WTC11 (cell line): ENCODE results near the gene MICAL3.

Source experiments
- NR2C2 ChIP-seq: sonication (generic); formaldehyde crosslinking; IDR thresholded peaks from 2 replicates; pipeline ENCODE4 v1.8.0; 2022; ENCODE audit warnings: mild to moderate bottlenecking, missing genetic modification reagents
- TF ChIP-seq, protein P1 (sequence below): fragments of 200-600 bp; IDR thresholded peaks from 2 replicates; pipeline ENCODE4 v1.8.0; 2022; ENCODE audit warnings: antibody characterized with exemption

DNA sequence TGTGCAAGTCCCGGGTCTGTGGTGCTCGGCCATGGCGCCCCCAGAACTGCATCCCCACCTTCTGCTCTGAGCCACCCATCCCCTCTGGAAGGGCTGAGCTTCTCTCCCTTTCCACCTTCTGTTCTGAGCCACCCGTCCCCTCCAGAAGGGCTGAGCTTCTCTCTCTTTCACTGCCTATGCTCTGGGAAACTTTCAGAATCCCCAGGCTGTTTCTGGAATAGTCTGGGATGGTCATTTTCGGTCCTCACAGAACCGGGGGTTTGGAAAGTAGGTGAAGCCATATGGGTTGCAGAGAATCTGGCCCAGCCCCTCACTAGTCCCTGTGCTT is 246.7 kb downstream of the MICAL3 start:
- TF ChIP-seq, protein P1, sequence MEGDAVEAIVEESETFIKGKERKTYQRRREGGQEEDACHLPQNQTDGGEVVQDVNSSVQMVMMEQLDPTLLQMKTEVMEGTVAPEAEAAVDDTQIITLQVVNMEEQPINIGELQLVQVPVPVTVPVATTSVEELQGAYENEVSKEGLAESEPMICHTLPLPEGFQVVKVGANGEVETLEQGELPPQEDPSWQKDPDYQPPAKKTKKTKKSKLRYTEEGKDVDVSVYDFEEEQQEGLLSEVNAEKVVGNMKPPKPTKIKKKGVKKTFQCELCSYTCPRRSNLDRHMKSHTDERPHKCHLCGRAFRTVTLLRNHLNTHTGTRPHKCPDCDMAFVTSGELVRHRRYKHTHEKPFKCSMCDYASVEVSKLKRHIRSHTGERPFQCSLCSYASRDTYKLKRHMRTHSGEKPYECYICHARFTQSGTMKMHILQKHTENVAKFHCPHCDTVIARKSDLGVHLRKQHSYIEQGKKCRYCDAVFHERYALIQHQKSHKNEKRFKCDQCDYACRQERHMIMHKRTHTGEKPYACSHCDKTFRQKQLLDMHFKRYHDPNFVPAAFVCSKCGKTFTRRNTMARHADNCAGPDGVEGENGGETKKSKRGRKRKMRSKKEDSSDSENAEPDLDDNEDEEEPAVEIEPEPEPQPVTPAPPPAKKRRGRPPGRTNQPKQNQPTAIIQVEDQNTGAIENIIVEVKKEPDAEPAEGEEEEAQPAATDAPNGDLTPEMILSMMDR, result no peak
- TF ChIP-seq NR2C2 (CRISPR knock-in tag), result no peak
